Tibial artery (tissue), 4 donors: ENCODE results near the gene ADAMTS17.
"Not testable (repeated sequence)": the region's sequence is repeated elsewhere in the genome, so short reads cannot be mapped to it uniquely, and the experiment has no call there.

Experiments used
- DNase-seq, 2 donors: peaks; one replicate each; pipeline ENCODE4 v3.0.0-alpha.2; 2019
- H3K27ac ChIP-seq, 2 donors: fragments of 200-600 bp; sonication (generic) in 1 of 2; 1 replicate in 1 of 2; 2 replicates in 1 of 2; pipeline ENCODE4 v1.5.1; 2018 to 2019; ENCODE audit warnings: mild to moderate bottlenecking in 1 of 2
- H3K27me3 ChIP-seq, 2 donors: fragments of 200-600 bp; sonication (generic) in 1 of 2; one replicate each; pipeline versions ENCODE4 v1.5.1 to v1.6.0; 2016 to 2019
- H3K36me3 ChIP-seq, 3 donors: fragments of 200-600 bp; sonication (generic) in 2 of 3; one replicate each; pipeline ENCODE4 v1.5.1; 2016 to 2019; ENCODE audit warnings: mild to moderate bottlenecking in 2 of 3
- H3K4me1 ChIP-seq, 4 donors: fragments of 200-600 bp; sonication (generic) in 2 of 4; 1 replicate in 3 of 4; 2 replicates in 1 of 4; pipeline ENCODE4 v1.5.1; 2016 to 2019
- H3K4me3 ChIP-seq, 2 donors: fragments of 200-600 bp; sonication (generic) in 1 of 2; 1 replicate in 1 of 2; 2 replicates in 1 of 2; pipeline ENCODE4 v1.5.1; 2018 to 2019; ENCODE audit warnings: mild to moderate bottlenecking in 2 of 2
- H3K9me3 ChIP-seq, 3 donors: fragments of 200-600 bp; sonication (generic) in 1 of 3; one replicate each; pipeline ENCODE4 v1.5.1; 2016 to 2019
- CTCF ChIP-seq, 2 experiments: fragments of 200-600 bp in 1 of 2; fragments of 450-650 bp in 1 of 2; IDR thresholded peaks; one replicate each; pipeline ENCODE4 v1.5.1; 2017 to 2019; ENCODE audit warnings: antibody characterized with exemption in 2 of 2, mild to moderate bottlenecking in 1 of 2, moderate library complexity in 1 of 2
- intact Hi-C: fragments of 100-400 bp; cut with DNase I; formaldehyde crosslinking; loops from one replicate; pipeline ENCODE4 v1.15.0; 2023; ENCODE audit warnings: low total_unique reads

The ADAMTS17 gene

GRCh38 chr15:99928429-99928981 is 413.3 kb downstream of the ADAMTS17 start:
- Histone ChIP-seq H3K27ac (peak overlapping the region; percentile 83 to 84), H3K4me3 (peak overlapping the region; percentile 48 to 62), H3K4me1 (peaks cover 0 to 11% (median 8%) of the 10 kb centered on the region in 4 donors), H3K36me3 (no peaks in the 10 kb centered on the region), H3K9me3 (no peaks in the 10 kb centered on the region), H3K27me3 (no peaks in the 10 kb centered on the region)
- intact Hi-C loops: loop anchor here (2.0 to 10.0 kb wide), 2 partner anchors 412 to 676 kb away; partner anchors contain the start of genes ADAMTS17, ASB7 and LINS1
- peak; percentile 67 for TF ChIP-seq CTCF (IDR thresholded peaks at IDR 0.05)
- DNase-seq: peak; percentile 78 to 90

GRCh38 chr15:99926532-99926931 is 415.2 kb downstream of the ADAMTS17 start:
- H3K4me3 ChIP-seq: peak overlapping the region; percentile 48 to 51
- intact Hi-C loops: loop anchor here (10.0 kb wide), 1 partner anchor 678 kb away; the partner anchor contains the start of genes ASB7 and LINS1
- not testable (repeated sequence) for H3K27me3 ChIP-seq

GRCh38 chr15:99925661-99926461 is 415.9 kb downstream of the ADAMTS17 start:
- Histone ChIP-seq H3K9me3 (no peaks in the 10 kb centered on the region), H3K4me3 (peak overlapping the region; percentile 48 to 51), H3K36me3 (no peaks in the 10 kb centered on the region), H3K27ac (peak overlapping the region; percentile 55 to 77), H3K4me1 (peaks cover 0 to 11% (median 8%) of the 10 kb centered on the region in 4 donors), H3K27me3 (no peaks in the 10 kb centered on the region)
- no peak for TF ChIP-seq CTCF (IDR thresholded peaks at IDR 0.05)
- intact Hi-C loops: loop anchor here (10.0 kb wide), 1 partner anchor 679 kb away; the partner anchor contains the start of genes ASB7 and LINS1
- peak; percentile 49 to 78 for DNase-seq

More at GRCh38 chr15:99926532-99926931, 415.2 kb downstream of the ADAMTS17 start:
- not testable (repeated sequence) for H3K9me3 ChIP-seq, H3K36me3 ChIP-seq, DNase-seq
- H3K27ac ChIP-seq: peak overlapping the region in 1 of 2 donors; percentile 55
- H3K4me1 ChIP-seq: peaks cover 0 to 11% (median 8%) of the 10 kb centered on the region in 4 donors

- TF ChIP-seq CTCF (IDR thresholded peaks at IDR 0.05): no peak
- no peak for DNase-seq
- Histone ChIP-seq H3K36me3 (no peaks in the 10 kb centered on the region), H3K27me3 (no peaks in the 10 kb centered on the region), H3K27ac (no peak overlapping the region), H3K4me1 (peaks cover 0 to 9% (median 5%) of the 10 kb centered on the region in 4 donors), H3K9me3 (no peaks in the 10 kb centered on the region), H3K4me3 (no peak overlapping the region)
- intact Hi-C loops: loop anchor here (10.0 kb wide), 1 partner anchor 681 kb away; the partner anchor contains the start of genes ASB7 and LINS1
These were observed 418.1 kb downstream of the ADAMTS17 start for GRCh38 chr15:99923711-99924110.
